HL-60 (cell line): ENCODE results near the gene DDX17.

Experiments used
- DNase-seq, 2 experiments: peaks; one replicate each; pipeline ENCODE4 v3.0.0-alpha.2; 2010 to 2020; ENCODE audit warnings: low read depth in 1 of 2, low spot score in 1 of 2
- H3K27ac ChIP-seq: fragments of 250-450 bp; sonication (Bioruptor Pico); replicated peaks from 2 replicates; pipeline ENCODE4 v1.5.1; 2020; ENCODE audit warnings: mild to moderate bottlenecking, moderate library complexity
- H3K27me3 ChIP-seq: fragments of 250-450 bp; sonication (Bioruptor Pico); 2 replicates; pipeline ENCODE4 v1.5.1; 2021; ENCODE audit warnings: mild to moderate bottlenecking, moderate library complexity; ENCODE audit not compliant: insufficient read depth, poor library complexity, severe bottlenecking
- H3K4me3 ChIP-seq: replicated peaks from 2 replicates; pipeline ENCODE4 v1.5.1; 2011; ENCODE audit warnings: mild to moderate bottlenecking, control low read depth, low read length; ENCODE audit not compliant: insufficient read depth
- CTCF ChIP-seq: IDR thresholded peaks from one replicate; pipeline ENCODE4 v1.5.1; 2011; ENCODE audit warnings: low read length, control low read depth, inconsistent platforms; ENCODE audit not compliant: insufficient read depth
- GABPA ChIP-seq: IDR thresholded peaks from 2 replicates; pipeline ENCODE4 v1.6.1; 2012; ENCODE audit warnings: low read depth
- POLR2AphosphoS5 ChIP-seq: IDR thresholded peaks from 2 replicates; pipeline ENCODE4 v1.6.1; 2012; ENCODE audit warnings: low read depth
- REST ChIP-seq: IDR thresholded peaks from 2 replicates; pipeline ENCODE4 v1.6.1; 2012; ENCODE audit warnings: low read depth; ENCODE audit not compliant: insufficient replicate concordance
- SPI1 ChIP-seq: IDR thresholded peaks from 2 replicates; pipeline ENCODE4 v1.6.1; 2012; ENCODE audit warnings: low read depth, mild to moderate bottlenecking, borderline replicate concordance

Gene DDX17

GRCh38 chr22:38441620-38442287, 64.4 kb downstream of the DDX17 start:
- no peak overlapping the region for H3K27ac ChIP-seq
- TF ChIP-seq GABPA = no peak
- TF ChIP-seq SPI1 = no peak
- no peak overlapping the region for H3K4me3 ChIP-seq
- peaks cover 16% of the 10 kb centered on the region for H3K27me3 ChIP-seq
- DNase-seq = no peak

- no peak overlapping the region for H3K27ac ChIP-seq
- H3K4me3 ChIP-seq = no peak overlapping the region
- TF ChIP-seq REST = no peak
- no peak for TF ChIP-seq GABPA
- TF ChIP-seq POLR2AphosphoS5 = no peak
- no peak for TF ChIP-seq CTCF
- no peak for TF ChIP-seq SPI1
- peaks cover 16% of the 10 kb centered on the region for H3K27me3 ChIP-seq
- DNase-seq = no peak
These were observed 65.3 kb downstream of the DDX17 start for GRCh38 chr22:38440747-38441350.

GRCh38 chr22:38437416-38437815, 68.7 kb downstream of the DDX17 start:
- no peak for DNase-seq
- Histone ChIP-seq H3K4me3 (no peak overlapping the region), H3K27ac (no peak overlapping the region), H3K27me3 (no peaks in the 10 kb centered on the region)
- TF ChIP-seq SPI1 (no peak), CTCF (no peak), GABPA (no peak), POLR2AphosphoS5 (no peak), REST (no peak)

GRCh38 chr22:38436629-38437395, 69.3 kb downstream of the DDX17 start:
- Histone ChIP-seq H3K27ac (no peak overlapping the region), H3K4me3 (no peak overlapping the region), H3K27me3 (no peaks in the 10 kb centered on the region)
- no peak for DNase-seq
- TF ChIP-seq POLR2AphosphoS5 (no peak), CTCF (no peak)
